MM.1S (cell line): Measurements from ENCODE around the gene NDUFA11.

Source experiments
- EZH2 ChIP-seq: fragments of 300-600 bp; sonication (generic); optimal IDR thresholded peaks from 2 replicates; pipeline ENCODE3; 2017; ENCODE audit warnings: low read depth, mild to moderate bottlenecking, antibody characterized with exemption, low read length, mixed read lengths
- EZH2phosphoT487 ChIP-seq: fragments of 300-600 bp; sonication (generic); IDR thresholded peaks from 2 replicates; pipeline ENCODE4 v1.6.1; 2018; ENCODE audit warnings: antibody characterized with exemption, low read length
- TF ChIP-seq, protein P1 (sequence below): fragments of 300-600 bp; sonication (generic); IDR thresholded peaks from 2 replicates; pipeline ENCODE4 v1.5.1; 2016; ENCODE audit warnings: antibody characterized with exemption, low read length, mixed read lengths

DNA sequence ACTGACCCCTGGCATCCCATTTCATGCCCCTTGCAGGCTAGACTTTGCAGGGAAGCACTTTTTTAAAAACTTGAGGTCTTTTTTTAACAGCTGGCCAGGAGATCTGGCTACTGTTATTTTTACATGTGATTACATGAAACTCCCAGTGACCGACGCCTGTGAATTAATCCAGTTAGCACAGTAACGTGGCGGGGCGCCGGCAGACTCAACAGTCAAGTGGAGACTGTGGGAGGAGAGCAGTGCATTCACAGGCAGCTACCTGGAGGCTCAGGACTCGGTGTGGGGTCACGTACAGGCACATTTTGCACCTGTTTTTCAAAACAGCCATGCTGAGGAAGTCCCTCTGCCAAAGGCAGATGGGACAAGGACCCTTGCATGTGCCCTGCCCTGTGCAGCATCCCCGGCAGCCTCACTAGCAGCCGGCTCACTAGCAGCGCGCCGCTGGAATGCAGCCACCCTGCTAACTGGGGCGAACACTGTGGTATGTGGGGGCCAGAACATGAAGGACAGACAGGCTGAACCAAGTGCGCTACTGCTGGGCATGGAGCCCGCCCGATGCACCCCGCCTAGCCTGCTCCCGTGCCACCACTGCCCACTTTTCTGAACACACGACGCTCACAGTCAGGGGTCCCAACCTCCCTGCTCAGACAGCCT is 29.1 kb upstream of the NDUFA11 start:
- TF ChIP-seq, protein P1, sequence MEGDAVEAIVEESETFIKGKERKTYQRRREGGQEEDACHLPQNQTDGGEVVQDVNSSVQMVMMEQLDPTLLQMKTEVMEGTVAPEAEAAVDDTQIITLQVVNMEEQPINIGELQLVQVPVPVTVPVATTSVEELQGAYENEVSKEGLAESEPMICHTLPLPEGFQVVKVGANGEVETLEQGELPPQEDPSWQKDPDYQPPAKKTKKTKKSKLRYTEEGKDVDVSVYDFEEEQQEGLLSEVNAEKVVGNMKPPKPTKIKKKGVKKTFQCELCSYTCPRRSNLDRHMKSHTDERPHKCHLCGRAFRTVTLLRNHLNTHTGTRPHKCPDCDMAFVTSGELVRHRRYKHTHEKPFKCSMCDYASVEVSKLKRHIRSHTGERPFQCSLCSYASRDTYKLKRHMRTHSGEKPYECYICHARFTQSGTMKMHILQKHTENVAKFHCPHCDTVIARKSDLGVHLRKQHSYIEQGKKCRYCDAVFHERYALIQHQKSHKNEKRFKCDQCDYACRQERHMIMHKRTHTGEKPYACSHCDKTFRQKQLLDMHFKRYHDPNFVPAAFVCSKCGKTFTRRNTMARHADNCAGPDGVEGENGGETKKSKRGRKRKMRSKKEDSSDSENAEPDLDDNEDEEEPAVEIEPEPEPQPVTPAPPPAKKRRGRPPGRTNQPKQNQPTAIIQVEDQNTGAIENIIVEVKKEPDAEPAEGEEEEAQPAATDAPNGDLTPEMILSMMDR, result no peak
- TF ChIP-seq EZH2phosphoT487 (no peak), EZH2 (no peak)
